ENCODE measurements around the gene ZNF276.

- no peak for TF ChIP-seq CTCF (IDR thresholded peaks at IDR 0.05; ENCODE audit: low read length)
- TF ChIP-seq EZH2 (IDR thresholded peaks at IDR 0.05; ENCODE audit: borderline replicate concordance, low read length): no peak
These were observed 8.7 kb downstream of the ZNF276 start for GRCh38 chr16:89729863-89730593.

All from OCI-LY1 (cell line).